HCT116 (cell line): Measurements from ENCODE around the gene HOXD13. TPM values are rescaled to one million over a fixed set of nuclear protein-coding genes. Genes with fewer than 3 reads are reported as not detected.

Experiments
- ATAC-seq: fragments of 200-7000 bp; cut with Tn5 transposase; 2 replicates; pipeline ENCODE4 v1.9.1; 2020; ENCODE audit warnings: mild to moderate bottlenecking, moderate library complexity
- BruUV-seq: library from RNA; stranded (reverse); fragments of 400-500 nt; replicated peaks from 2 replicates; lab custom pipeline; 2021; lab: Mats Ljungman, UMichigan
- CTCF ChIA-PET: fragments of 300-600 bp; sonication (Branson Sonifier 250); formaldehyde crosslinking; loops from one replicate; lab custom pipeline; 2021; ENCODE audit warnings: antibody characterized with exemption; lab: Charles Lee
- POLR2A ChIA-PET: fragments of 300-600, 350-600 bp; sonication (Branson Sonifier 250); formaldehyde crosslinking; loops from one replicate; lab custom pipeline; 2021; ENCODE audit warnings: antibody characterized with exemption; lab: Charles Lee
- RAD21 ChIA-PET, 2 experiments: fragments of 300-600 bp; sonication (Branson Sonifier 250); formaldehyde crosslinking; loops; one replicate each; lab custom pipeline; 2023; ENCODE audit warnings: low total read pairs in 2 of 2; ENCODE audit not compliant: uncharacterized antibody in 2 of 2, unreplicated experiment in 2 of 2, low non-redundant PET in 1 of 2; lab: Charles Lee
- DNase-seq: peaks from one replicate; pipeline ENCODE4 v3.0.0-alpha.2; 2010; ENCODE audit warnings: low read depth, low spot score
- H2AFZ ChIP-seq: fragments of 200-600 bp; shearing (Covaris generic), sonication (generic); 2 replicates; pipeline ENCODE4 v1.6.1; 2017; ENCODE audit warnings: low read depth, mixed run types, mixed read lengths, antibody characterized with exemption, low read length; ENCODE audit not compliant: poor library complexity, severe bottlenecking
- H3K27ac ChIP-seq: 2 replicates; pipeline ENCODE4 v1.5.1; 2012; ENCODE audit warnings: low read depth, low read length
- H3K27me3 ChIP-seq: fragments of 200-600 bp; sonication (generic); 2 replicates; pipeline ENCODE4 v1.6.1; 2016; ENCODE audit warnings: mixed run types, low read length, mixed read lengths; ENCODE audit not compliant: insufficient read depth
- H3K36me3 ChIP-seq, 2 experiments: fragments of 200-500 bp in 1 of 2; fragments of 200-600 bp in 1 of 2; sonication (Bioruptor generic) in 1 of 2; sonication (generic) in 1 of 2; 2 replicates each; pipeline versions ENCODE4 v1.5.1 to v1.6.1; 2014 to 2016; ENCODE audit warnings: low read length in 2 of 2, inconsistent platforms in 1 of 2, mixed read lengths in 1 of 2, mixed run types in 1 of 2; ENCODE audit not compliant: insufficient read depth in 2 of 2, control insufficient read depth in 1 of 2
- H3K4me1 ChIP-seq, 2 experiments: fragments of 200-600 bp in 1 of 2; sonication (generic) in 1 of 2; 2 replicates each; pipeline versions ENCODE4 v1.5.1 to v1.6.1; 2012 to 2017; ENCODE audit warnings: low read length in 2 of 2, inconsistent platforms in 1 of 2, mild to moderate bottlenecking in 1 of 2, mixed read lengths in 1 of 2, mixed run types in 1 of 2, moderate library complexity in 1 of 2; ENCODE audit not compliant: insufficient read depth in 2 of 2, control insufficient read depth in 1 of 2
- H3K4me2 ChIP-seq: fragments of 200-600 bp; sonication (generic); 2 replicates; pipeline ENCODE4 v1.6.1; 2017; ENCODE audit warnings: mixed run types, low read length, mixed read lengths
- H3K4me3 ChIP-seq, 2 experiments: fragments of 200-600 bp in 1 of 2; sonication (generic) in 1 of 2; replicated peaks in 1 of 2; 2 replicates each; pipeline ENCODE4 v1.5.1; 2011 to 2016; ENCODE audit warnings: low read length in 2 of 2, control low read depth in 1 of 2, low read depth in 1 of 2, mild to moderate bottlenecking in 1 of 2, mixed read lengths in 1 of 2, mixed run types in 1 of 2
- H3K79me2 ChIP-seq: fragments of 200-600 bp; sonication (generic); 2 replicates; pipeline ENCODE4 v1.6.1; 2017; ENCODE audit warnings: mild to moderate bottlenecking, mixed run types, low read length, moderate library complexity, mixed read lengths; ENCODE audit not compliant: insufficient read depth
- H3K9ac ChIP-seq: fragments of 200-600 bp; sonication (generic); 2 replicates; pipeline ENCODE4 v1.6.1; 2016; ENCODE audit warnings: low read length, mixed read lengths
- H3K9me2 ChIP-seq: fragments of 200-600 bp; sonication (generic), shearing (Covaris generic); 2 replicates; pipeline ENCODE4 v1.6.1; 2017; ENCODE audit warnings: mixed run types, mild to moderate bottlenecking, moderate library complexity; ENCODE audit not compliant: insufficient read depth
- H3K9me3 ChIP-seq, 2 experiments: fragments of 200-500 bp in 1 of 2; fragments of 200-600 bp in 1 of 2; sonication (Bioruptor generic) in 1 of 2; sonication (generic) in 1 of 2; 2 replicates each; pipeline ENCODE4 v1.6.1; 2014 to 2017; ENCODE audit warnings: low read length in 2 of 2, mixed read lengths in 2 of 2, inconsistent platforms in 1 of 2, low read depth in 1 of 2, mild to moderate bottlenecking in 1 of 2, mixed run types in 1 of 2, moderate library complexity in 1 of 2; ENCODE audit not compliant: control insufficient read depth in 1 of 2, insufficient read depth in 1 of 2
- H4K20me1 ChIP-seq: fragments of 200-600 bp; sonication (generic), shearing (Covaris generic); 2 replicates; pipeline ENCODE4 v1.6.1; 2017; ENCODE audit warnings: mixed run types, mild to moderate bottlenecking, moderate library complexity; ENCODE audit not compliant: insufficient read depth
- CEBPB ChIP-seq: IDR thresholded peaks from 2 replicates; pipeline ENCODE4 v1.6.1; 2012; ENCODE audit warnings: low read depth
- CTCF ChIP-seq, 3 experiments: fragments of 200-600 bp in 1 of 3; sonication (generic) in 1 of 3; IDR thresholded peaks in 2 of 3; conservative IDR thresholded peaks in 1 of 3; 2 replicates each; pipeline ENCODE4 v1.5.1; 2012 to 2017; ENCODE audit warnings: low read depth in 2 of 3, low read length in 2 of 3, antibody characterized with exemption in 1 of 3, borderline replicate concordance in 1 of 3, control low read depth in 1 of 3, mild to moderate bottlenecking in 1 of 3, mixed read lengths in 1 of 3, mixed run types in 1 of 3, moderate library complexity in 1 of 3; ENCODE audit not compliant: insufficient read depth in 1 of 3
- EGR1 ChIP-seq: IDR thresholded peaks from 2 replicates; pipeline ENCODE4 v1.6.1; 2012; ENCODE audit warnings: low read depth
- ELF1 ChIP-seq: IDR thresholded peaks from 2 replicates; pipeline ENCODE4 v1.6.1; 2012; ENCODE audit warnings: low read depth, borderline replicate concordance
- EZH2 ChIP-seq: fragments of 200-600 bp; sonication (generic); IDR thresholded peaks from 2 replicates; pipeline ENCODE4 v1.6.1; 2017; ENCODE audit warnings: antibody characterized with exemption, mixed run types
- FOSL1 ChIP-seq: IDR thresholded peaks from 2 replicates; pipeline ENCODE4 v1.6.1; 2012; ENCODE audit warnings: low read depth
- JUND ChIP-seq: IDR thresholded peaks from 2 replicates; pipeline ENCODE4 v1.6.1; 2012
- RAD21 ChIP-seq: IDR thresholded peaks from 2 replicates; pipeline ENCODE4 v1.6.1; 2012; ENCODE audit warnings: low read depth, mild to moderate bottlenecking
- YY1 ChIP-seq: IDR thresholded peaks from 2 replicates; pipeline ENCODE4 v1.6.1; 2011; ENCODE audit warnings: low read length, low read depth, moderate library complexity, mild to moderate bottlenecking; ENCODE audit not compliant: insufficient replicate concordance; ENCODE audit errors: extremely low read depth
- ZFX ChIP-seq: fragments of 450-650 bp; IDR thresholded peaks from 2 replicates; pipeline ENCODE4 v1.6.1; 2017
- intact Hi-C: fragments of 100-400 bp; cut with micrococcal nuclease; formaldehyde crosslinking; loops from 2 replicates; pipeline ENCODE4 v1.10.0; 2022
- total RNA-seq: library from RNA; stranded (reverse); gene quantifications from one replicate; pipeline ENCODE4 v1.2.1, GENCODE V29; 2021; ENCODE audit not compliant: unreplicated experiment
- TF ChIP-seq, protein P1 (sequence below): IDR thresholded peaks from 2 replicates; pipeline ENCODE4 v1.6.1; 2012
- TF ChIP-seq, protein P2 (sequence below): IDR thresholded peaks from 2 replicates; pipeline ENCODE4 v1.6.1; 2012; ENCODE audit warnings: low read depth

The HOXD13 gene
- total RNA-seq, 1 experiment from 2014 or later = not detected

- BruUV-seq = no TSS peak
- no peaks in the 10 kb centered on the region for H3K79me2 ChIP-seq
- no peaks in the 10 kb centered on the region for H4K20me1 ChIP-seq
- no peak overlapping the region for H3K4me2 ChIP-seq
- H2AFZ ChIP-seq = no peak overlapping the region
- TF ChIP-seq JUND = no peak
- no peak for TF ChIP-seq FOSL1
- no peak for TF ChIP-seq RAD21
- TF ChIP-seq, protein P1, sequence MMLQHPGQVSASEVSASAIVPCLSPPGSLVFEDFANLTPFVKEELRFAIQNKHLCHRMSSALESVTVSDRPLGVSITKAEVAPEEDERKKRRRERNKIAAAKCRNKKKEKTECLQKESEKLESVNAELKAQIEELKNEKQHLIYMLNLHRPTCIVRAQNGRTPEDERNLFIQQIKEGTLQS = no peak
- TF ChIP-seq CEBPB = no peak
- TF ChIP-seq EZH2 = no peak
- TF ChIP-seq, protein P2, sequence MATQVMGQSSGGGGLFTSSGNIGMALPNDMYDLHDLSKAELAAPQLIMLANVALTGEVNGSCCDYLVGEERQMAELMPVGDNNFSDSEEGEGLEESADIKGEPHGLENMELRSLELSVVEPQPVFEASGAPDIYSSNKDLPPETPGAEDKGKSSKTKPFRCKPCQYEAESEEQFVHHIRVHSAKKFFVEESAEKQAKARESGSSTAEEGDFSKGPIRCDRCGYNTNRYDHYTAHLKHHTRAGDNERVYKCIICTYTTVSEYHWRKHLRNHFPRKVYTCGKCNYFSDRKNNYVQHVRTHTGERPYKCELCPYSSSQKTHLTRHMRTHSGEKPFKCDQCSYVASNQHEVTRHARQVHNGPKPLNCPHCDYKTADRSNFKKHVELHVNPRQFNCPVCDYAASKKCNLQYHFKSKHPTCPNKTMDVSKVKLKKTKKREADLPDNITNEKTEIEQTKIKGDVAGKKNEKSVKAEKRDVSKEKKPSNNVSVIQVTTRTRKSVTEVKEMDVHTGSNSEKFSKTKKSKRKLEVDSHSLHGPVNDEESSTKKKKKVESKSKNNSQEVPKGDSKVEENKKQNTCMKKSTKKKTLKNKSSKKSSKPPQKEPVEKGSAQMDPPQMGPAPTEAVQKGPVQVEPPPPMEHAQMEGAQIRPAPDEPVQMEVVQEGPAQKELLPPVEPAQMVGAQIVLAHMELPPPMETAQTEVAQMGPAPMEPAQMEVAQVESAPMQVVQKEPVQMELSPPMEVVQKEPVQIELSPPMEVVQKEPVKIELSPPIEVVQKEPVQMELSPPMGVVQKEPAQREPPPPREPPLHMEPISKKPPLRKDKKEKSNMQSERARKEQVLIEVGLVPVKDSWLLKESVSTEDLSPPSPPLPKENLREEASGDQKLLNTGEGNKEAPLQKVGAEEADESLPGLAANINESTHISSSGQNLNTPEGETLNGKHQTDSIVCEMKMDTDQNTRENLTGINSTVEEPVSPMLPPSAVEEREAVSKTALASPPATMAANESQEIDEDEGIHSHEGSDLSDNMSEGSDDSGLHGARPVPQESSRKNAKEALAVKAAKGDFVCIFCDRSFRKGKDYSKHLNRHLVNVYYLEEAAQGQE = no peak
- TF ChIP-seq ZFX = no peak
- TF ChIP-seq EGR1 = no peak
- TF ChIP-seq ELF1 = no peak
- TF ChIP-seq CTCF (IDR thresholded peaks at IDR 0.05 in 2 of 3, conservative IDR thresholded peaks at IDR 0.05 in 1 of 3; ENCODE audit: borderline replicate concordance in 1 of 3, insufficient read depth in 1 of 3, low read depth in 2 of 3, low read length in 2 of 3) = no peak
- no peak for TF ChIP-seq YY1
- TF ChIP-seq, all 23 proteins: peak for 0
- H3K27me3 ChIP-seq = no peaks in the 10 kb centered on the region
- H3K9me2 ChIP-seq = no peaks in the 10 kb centered on the region
- H3K36me3 ChIP-seq = no peaks in the 10 kb centered on the region
- CTCF ChIA-PET = interaction anchor here (1.0 to 2.1 kb wide), 4 partner anchors 11 to 1027 kb away, joined by 3 to 11 read pairs (median 4); no protein-coding TSS in a partner anchor
- H3K9ac ChIP-seq = no peak overlapping the region
- H3K27ac ChIP-seq = no peak overlapping the region
- ATAC-seq = no peak
- intact Hi-C loops = no loop called here
- no peak overlapping the region for H3K4me3 ChIP-seq
- RAD21 ChIA-PET = no interaction called here
- DNase-seq = no peak
- H3K4me1 ChIP-seq = peaks cover 0 to 5% of the 10 kb centered on the region in 2 experiments; a peak in 1 of 4 replicates
- no peaks in the 10 kb centered on the region for H3K9me3 ChIP-seq
- POLR2A ChIA-PET = interaction anchor here (0.7 kb wide), 1 partner anchor 24 kb away, joined by 3 read pairs; no protein-coding TSS in a partner anchor
Measured at GRCh38 chr2:176121190-176122051, 28.9 kb downstream of the HOXD13 start.
